CD14-positive monocyte (primary cell): ENCODE data around the gene ANKRD52. TPM values are rescaled to one million over a fixed set of nuclear protein-coding genes. Genes with fewer than 3 reads are reported as not detected.
"Not testable (repeated sequence)": the region's sequence is repeated elsewhere in the genome, so short reads cannot be mapped to it uniquely, and the experiment has no call there.

Source experiments
- DNase-seq, 3 donors: peaks; one replicate each; pipeline ENCODE4 v3.0.0-alpha.2; 2011 to 2022
- H2AFZ ChIP-seq: 2 replicates; pipeline ENCODE4 v1.6.0; 2012; ENCODE audit warnings: mild to moderate bottlenecking, low read depth, low read length, inconsistent platforms; ENCODE audit not compliant: insufficient read depth, poor library complexity, severe bottlenecking
- H3K27ac ChIP-seq, 2 donors: 1 replicate in 1 of 2; 2 replicates in 1 of 2; pipeline ENCODE4 v1.5.1; 2012 to 2013; ENCODE audit warnings: low read length in 2 of 2, control low read depth in 1 of 2, inconsistent platforms in 1 of 2, low read depth in 1 of 2, mild to moderate bottlenecking in 1 of 2
- H3K27me3 ChIP-seq, 2 donors: one replicate each; pipeline versions ENCODE4 v1.6.0 to v1.6.1; 2011 to 2013; ENCODE audit warnings: low read length in 2 of 2; ENCODE audit not compliant: control insufficient read depth in 2 of 2, insufficient read depth in 2 of 2
- H3K36me3 ChIP-seq, 2 donors: replicated peaks in 1 of 2; 1 replicate in 1 of 2; 2 replicates in 1 of 2; pipeline versions ENCODE4 v1.5.1 to v1.6.1; 2012 to 2013; ENCODE audit warnings: low read length in 2 of 2, control low read depth in 1 of 2, inconsistent platforms in 1 of 2, mild to moderate bottlenecking in 1 of 2; ENCODE audit not compliant: insufficient read depth in 2 of 2, control insufficient read depth in 1 of 2
- H3K4me1 ChIP-seq, 2 donors: 1 replicate in 1 of 2; 2 replicates in 1 of 2; pipeline versions ENCODE4 v1.5.1 to v1.6.1; 2012 to 2013; ENCODE audit warnings: low read length in 2 of 2, control low read depth in 1 of 2, inconsistent platforms in 1 of 2, mild to moderate bottlenecking in 1 of 2, moderate library complexity in 1 of 2; ENCODE audit not compliant: insufficient read depth in 2 of 2, control insufficient read depth in 1 of 2
- H3K4me2 ChIP-seq: replicated peaks from 2 replicates; pipeline ENCODE3; 2012; ENCODE audit warnings: low read length, moderate library complexity, mild to moderate bottlenecking; ENCODE audit not compliant: poor library complexity, severe bottlenecking; ENCODE audit errors: extremely low read depth
- H3K4me3 ChIP-seq, 3 experiments: fragments of 200-600 bp in 1 of 3; sonication (generic) in 1 of 3; replicated peaks in 1 of 3; 1 replicate in 2 of 3; 2 replicates in 1 of 3; pipeline ENCODE4 v1.5.1; 2011 to 2013; ENCODE audit warnings: low read length in 3 of 3, mild to moderate bottlenecking in 3 of 3, control low read depth in 2 of 3, low read depth in 2 of 3, inconsistent platforms in 1 of 3, moderate library complexity in 1 of 3
- H3K79me2 ChIP-seq: 2 replicates; pipeline ENCODE4 v1.6.0; 2012; ENCODE audit warnings: mild to moderate bottlenecking, control low read depth, inconsistent platforms, low read length, moderate library complexity; ENCODE audit not compliant: insufficient read depth
- H3K9ac ChIP-seq: 2 replicates; pipeline ENCODE4 v1.6.0; 2017; ENCODE audit warnings: low read length, mild to moderate bottlenecking; ENCODE audit not compliant: insufficient read depth, poor library complexity, severe bottlenecking
- H3K9me3 ChIP-seq, 2 donors: replicated peaks in 1 of 2; 1 replicate in 1 of 2; 2 replicates in 1 of 2; pipeline versions ENCODE4 v1.5.1 to v1.6.1; 2012 to 2013; ENCODE audit warnings: low read length in 2 of 2, control low read depth in 1 of 2; ENCODE audit not compliant: control insufficient read depth in 1 of 2, insufficient read depth in 1 of 2
- H4K20me1 ChIP-seq: 2 replicates; pipeline ENCODE4 v1.6.0; 2012; ENCODE audit warnings: mild to moderate bottlenecking, low read length, control low read depth, moderate library complexity; ENCODE audit not compliant: insufficient read depth
- H3K27ac Mint-ChIP-seq, 7 donors: one replicate each; pipeline ENCODE4 v1.8.0; 2020; ENCODE audit warnings: mild to moderate bottlenecking in 7 of 7, mixed read lengths in 7 of 7, moderate library complexity in 6 of 7, inconsistent platforms in 2 of 7
- H3K27me3 Mint-ChIP-seq, 3 donors: one replicate each; pipeline ENCODE4 v1.8.0; 2021 to 2022; ENCODE audit warnings: low read depth in 3 of 3, mild to moderate bottlenecking in 3 of 3, mixed read lengths in 3 of 3, moderate library complexity in 3 of 3, inconsistent platforms in 1 of 3
- H3K36me3 Mint-ChIP-seq, 2 donors: one replicate each; pipeline ENCODE4 v1.8.0; 2020; ENCODE audit warnings: mixed read lengths in 2 of 2, inconsistent platforms in 1 of 2, mild to moderate bottlenecking in 1 of 2
- H3K4me1 Mint-ChIP-seq: one replicate; pipeline ENCODE4 v1.8.0; 2020; ENCODE audit warnings: mild to moderate bottlenecking, mixed read lengths
- H3K4me3 Mint-ChIP-seq, 2 donors: one replicate each; pipeline ENCODE4 v1.8.0; 2020; ENCODE audit warnings: mild to moderate bottlenecking in 2 of 2, mixed read lengths in 2 of 2, moderate library complexity in 1 of 2
- H3K9me3 Mint-ChIP-seq, 7 donors: one replicate each; pipeline ENCODE4 v1.8.0; 2020 to 2022; ENCODE audit warnings: mixed read lengths in 7 of 7, mild to moderate bottlenecking in 6 of 7, moderate library complexity in 6 of 7, inconsistent platforms in 2 of 7
- whole genome bisulfite sequencing: methylation state at CpG from one replicate; pipeline ENCODE4 v1.1.5; 2013; ENCODE audit warnings: missing lambda C conversion rate; ENCODE audit not compliant: insufficient coverage; 5-methylcytosine and 5-hydroxymethylcytosine counted together
- intact Hi-C, 2 donors: fragments of 100-400 bp; cut with micrococcal nuclease; formaldehyde crosslinking; loops; one replicate each; pipeline versions ENCODE4 v1.15.0 to v1.15.1; 2023
- polyA plus RNA-seq, 3 donors: library from polyadenylated mRNA; depleted of rRNA in 1 of 3; unstranded in 2 of 3; stranded (reverse) in 1 of 3; fragments of 300-500 nt in 2 of 3; fragments of >200 nt in 1 of 3; fragmentation: Illumina TruSeq in 2 of 3; gene quantifications; 1 replicate in 2 of 3; 2 replicates in 1 of 3; pipeline ENCODE4 v1.2.3, GENCODE V29; 2012 to 2021
- TF ChIP-seq, protein P1 (sequence below): fragments of 200-600 bp; IDR thresholded peaks from one replicate; pipeline ENCODE4 v1.8.0; 2022; ENCODE audit warnings: antibody characterized with exemption, mild to moderate bottlenecking

ANKRD52 gene
- polyA plus RNA-seq, 3 donors, result 1.5 to 12.4 (median 2.4) TPM

DNA sequence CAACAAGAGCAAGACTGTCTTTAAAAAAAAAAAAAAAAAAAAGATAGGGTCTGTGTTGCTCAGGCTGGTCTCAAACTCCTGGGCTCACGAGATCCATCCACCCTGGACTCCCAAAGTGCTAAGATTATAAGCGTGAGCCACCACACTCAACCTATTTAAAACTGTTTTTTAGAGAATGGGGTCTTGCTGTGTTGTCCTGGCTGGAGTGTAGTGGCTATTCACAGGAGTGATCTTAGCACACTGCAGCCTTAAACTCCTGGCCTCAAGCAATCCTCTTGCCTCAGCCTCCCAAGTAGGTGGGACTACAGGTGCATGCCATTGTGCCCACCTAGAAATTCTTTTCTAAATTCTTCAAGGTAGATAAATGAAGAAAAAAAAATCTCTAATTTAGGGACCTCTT lies 16.1 kb upstream of the ANKRD52 start:
- H3K4me1 ChIP-seq, result no peaks in the 10 kb centered on the region
- no CpG with 5 or more reads among the region's 2 CpGs for WGBS
- H3K36me3 Mint-ChIP-seq, result peaks cover 73 to 90% of the 10 kb centered on the region in 2 donors

DNA sequence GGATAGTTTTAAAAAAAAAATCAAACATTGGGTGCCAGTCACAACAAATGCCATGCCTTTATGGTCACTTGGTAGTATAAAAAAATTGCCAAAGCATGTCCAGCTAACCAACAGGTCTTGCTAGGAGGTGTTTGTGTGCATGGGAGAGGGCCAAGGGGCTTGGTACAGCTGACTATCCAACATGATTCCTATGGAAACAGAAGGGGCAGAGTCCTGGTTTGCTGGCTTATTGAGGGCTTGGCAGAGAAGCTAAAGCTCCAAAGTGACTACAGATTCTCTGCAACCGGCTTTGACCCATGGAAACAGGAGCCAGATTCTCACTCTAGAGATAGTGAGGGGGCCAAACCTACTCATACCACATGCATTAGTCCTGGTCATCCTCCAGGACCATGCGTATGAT lies 14.3 kb upstream of the ANKRD52 start:
- H3K36me3 Mint-ChIP-seq, result peaks cover 57 to 72% of the 10 kb centered on the region in 2 donors
- H3K9me3 Mint-ChIP-seq, H3K9me3 ChIP-seq, DNase-seq, H3K27ac Mint-ChIP-seq, H3K79me2 ChIP-seq, intact Hi-C loops, H3K4me3 ChIP-seq, H3K4me3 Mint-ChIP-seq, H2AFZ ChIP-seq, H3K9ac ChIP-seq, H3K27me3 ChIP-seq, H3K27me3 Mint-ChIP-seq, H3K4me1 ChIP-seq, H3K27ac ChIP-seq, H3K4me1 Mint-ChIP-seq, H3K4me2 ChIP-seq, H4K20me1 ChIP-seq: not testable (repeated sequence)
- WGBS, result no CpG with 5 or more reads among the region's 2 CpGs
- H3K36me3 ChIP-seq, result peaks cover 66 to 75% of the 10 kb centered on the region in 2 donors

More for the DNA sequence above, 16.1 kb upstream of the ANKRD52 start:
- no peaks in the 10 kb centered on the region for H3K4me1 Mint-ChIP-seq
- no peak overlapping the region for H2AFZ ChIP-seq
- no peak overlapping the region for H3K27ac Mint-ChIP-seq
- H3K27me3 Mint-ChIP-seq, result peaks cover 0 to 8% (median 0%) of the 10 kb centered on the region in 3 donors
- intact Hi-C loops, result no loop called here
- no peak overlapping the region for H3K9ac ChIP-seq
- H3K4me2 ChIP-seq, result no peak overlapping the region
- H3K9me3 Mint-ChIP-seq, result peaks cover 0 to 4% (median 0%) of the 10 kb centered on the region in 7 donors
- no peaks in the 10 kb centered on the region for H3K9me3 ChIP-seq
- TF ChIP-seq, protein P1, sequence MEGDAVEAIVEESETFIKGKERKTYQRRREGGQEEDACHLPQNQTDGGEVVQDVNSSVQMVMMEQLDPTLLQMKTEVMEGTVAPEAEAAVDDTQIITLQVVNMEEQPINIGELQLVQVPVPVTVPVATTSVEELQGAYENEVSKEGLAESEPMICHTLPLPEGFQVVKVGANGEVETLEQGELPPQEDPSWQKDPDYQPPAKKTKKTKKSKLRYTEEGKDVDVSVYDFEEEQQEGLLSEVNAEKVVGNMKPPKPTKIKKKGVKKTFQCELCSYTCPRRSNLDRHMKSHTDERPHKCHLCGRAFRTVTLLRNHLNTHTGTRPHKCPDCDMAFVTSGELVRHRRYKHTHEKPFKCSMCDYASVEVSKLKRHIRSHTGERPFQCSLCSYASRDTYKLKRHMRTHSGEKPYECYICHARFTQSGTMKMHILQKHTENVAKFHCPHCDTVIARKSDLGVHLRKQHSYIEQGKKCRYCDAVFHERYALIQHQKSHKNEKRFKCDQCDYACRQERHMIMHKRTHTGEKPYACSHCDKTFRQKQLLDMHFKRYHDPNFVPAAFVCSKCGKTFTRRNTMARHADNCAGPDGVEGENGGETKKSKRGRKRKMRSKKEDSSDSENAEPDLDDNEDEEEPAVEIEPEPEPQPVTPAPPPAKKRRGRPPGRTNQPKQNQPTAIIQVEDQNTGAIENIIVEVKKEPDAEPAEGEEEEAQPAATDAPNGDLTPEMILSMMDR, result no peak
- DNase-seq, result no peak
- no peaks in the 10 kb centered on the region for H4K20me1 ChIP-seq
- no peaks in the 10 kb centered on the region for H3K79me2 ChIP-seq
- H3K27me3 ChIP-seq, result no peaks in the 10 kb centered on the region
- H3K36me3 ChIP-seq, result peaks cover 82 to 94% of the 10 kb centered on the region in 2 donors
- H3K4me3 Mint-ChIP-seq, result no peak overlapping the region
- no peak overlapping the region for H3K27ac ChIP-seq
- no peak overlapping the region for H3K4me3 ChIP-seq
